SK-N-SH (cell line): Measurements from ENCODE around the gene IGF1R. TPM values are rescaled to one million over a fixed set of nuclear protein-coding genes. Genes with fewer than 3 reads are reported as not detected.

Experiments used
- CTCF ChIA-PET: fragments of 300-600, 350-600 bp; formaldehyde crosslinking; extraction: SDS; loops from one replicate; lab custom pipeline; 2021; lab: Yijun Ruan, JAX
- POLR2A ChIA-PET: fragments of 350-600 bp; sonication (Branson Sonifier 250); formaldehyde crosslinking; extraction: SDS; loops from one replicate; lab custom pipeline; 2020; ENCODE audit warnings: antibody characterized with exemption, inconsistent platforms; lab: Yijun Ruan, JAX
- DNase-seq: peaks from one replicate; pipeline ENCODE4 v3.0.0; 2012
- H2AFZ ChIP-seq: fragments of 200-600 bp; sonication (generic); 2 replicates; pipeline ENCODE4 v1.8.1; 2016; ENCODE audit warnings: antibody characterized with exemption, mild to moderate bottlenecking, low read depth
- H3F3A ChIP-seq: fragments of 200-600 bp; sonication (generic); replicated peaks from 2 replicates; pipeline ENCODE3; 2016; ENCODE audit warnings: antibody characterized with exemption, mild to moderate bottlenecking; ENCODE audit not compliant: insufficient read depth
- H3K27ac ChIP-seq, 2 experiments: fragments of 200-500 bp in 1 of 2; fragments of 200-600 bp in 1 of 2; sonication (Bioruptor generic) in 1 of 2; sonication (generic), shearing (Covaris generic) in 1 of 2; 2 replicates each; pipeline versions ENCODE4 v1.5.1 to v1.6.1; 2014 to 2016; ENCODE audit warnings: low read depth in 2 of 2, inconsistent platforms in 1 of 2, low read length in 1 of 2, mild to moderate bottlenecking in 1 of 2, mixed read lengths in 1 of 2
- H3K27me3 ChIP-seq: fragments of 200-600 bp; sonication (generic), shearing (Covaris generic); 2 replicates; pipeline ENCODE4 v1.6.1; 2016; ENCODE audit warnings: mixed run types; ENCODE audit not compliant: insufficient read depth
- H3K36me3 ChIP-seq, 2 experiments: fragments of 200-500 bp in 1 of 2; fragments of 200-600 bp in 1 of 2; sonication (Bioruptor generic) in 1 of 2; sonication (generic) in 1 of 2; replicated peaks in 1 of 2; 2 replicates each; pipeline versions ENCODE3 to v1.5.1; 2014 to 2016; ENCODE audit warnings: low read length in 1 of 2, mild to moderate bottlenecking in 1 of 2; ENCODE audit not compliant: insufficient read depth in 2 of 2, control insufficient read depth in 1 of 2
- H3K4me1 ChIP-seq, 2 experiments: fragments of 200-500 bp in 1 of 2; fragments of 200-600 bp in 1 of 2; sonication (Bioruptor generic) in 1 of 2; sonication (generic), shearing (Covaris generic) in 1 of 2; 2 replicates each; pipeline versions ENCODE4 v1.5.1 to v1.6.1; 2014 to 2016; ENCODE audit warnings: low read depth in 1 of 2, low read length in 1 of 2, mixed run types in 1 of 2; ENCODE audit not compliant: insufficient read depth in 2 of 2, control insufficient read depth in 1 of 2
- H3K4me2 ChIP-seq: fragments of 200-600 bp; sonication (generic), shearing (Covaris generic); 2 replicates; pipeline ENCODE4 v1.6.1; 2017; ENCODE audit warnings: mixed run types
- H3K4me3 ChIP-seq, 2 experiments: fragments of 200-500 bp in 1 of 2; fragments of 200-600 bp in 1 of 2; sonication (Bioruptor generic) in 1 of 2; sonication (generic), shearing (Covaris generic) in 1 of 2; 2 replicates each; pipeline versions ENCODE4 v1.5.1 to v1.8.1; 2014 to 2016; ENCODE audit warnings: low read depth in 2 of 2, inconsistent platforms in 1 of 2, low read length in 1 of 2, mild to moderate bottlenecking in 1 of 2, mixed read lengths in 1 of 2, moderate library complexity in 1 of 2
- H3K79me2 ChIP-seq: fragments of 200-600 bp; sonication (generic); 2 replicates; pipeline ENCODE4 v1.8.1; 2017; ENCODE audit warnings: mild to moderate bottlenecking; ENCODE audit not compliant: insufficient read depth
- H3K9ac ChIP-seq: fragments of 200-600 bp; sonication (generic); 2 replicates; pipeline ENCODE4 v1.6.1; 2017; ENCODE audit warnings: mixed run types
- H3K9me2 ChIP-seq: fragments of 200-600 bp; sonication (generic); 2 replicates; pipeline ENCODE4 v1.6.1; 2017; ENCODE audit warnings: mixed run types
- H3K9me3 ChIP-seq: fragments of 200-600 bp; sonication (generic); 2 replicates; pipeline ENCODE4 v1.6.1; 2017; ENCODE audit warnings: mixed run types, mild to moderate bottlenecking, moderate library complexity
- H4K20me1 ChIP-seq: fragments of 200-600 bp; sonication (generic); 2 replicates; pipeline ENCODE4 v1.6.1; 2017; ENCODE audit warnings: mild to moderate bottlenecking, mixed run types; ENCODE audit not compliant: insufficient read depth
- EP300 ChIP-seq, 2 experiments: IDR thresholded peaks; 2 replicates each; pipeline versions ENCODE4 v1.4.0 to v1.6.1; 2012; ENCODE audit warnings: borderline replicate concordance in 1 of 2, low read depth in 1 of 2, low read length in 1 of 2
- FOSL2 ChIP-seq: IDR thresholded peaks from 2 replicates; pipeline ENCODE4 v1.4.0; 2012; ENCODE audit warnings: low read depth, mild to moderate bottlenecking, moderate library complexity, borderline replicate concordance
- FOXM1 ChIP-seq: IDR thresholded peaks from 2 replicates; pipeline ENCODE4 v1.4.0; 2012; ENCODE audit warnings: low read depth, mild to moderate bottlenecking
- GATA2 ChIP-seq: sonication (generic); formaldehyde crosslinking; IDR thresholded peaks from 2 replicates; pipeline ENCODE4 v1.5.0; 2020; ENCODE audit warnings: mild to moderate bottlenecking, missing genetic modification reagents
- JUND ChIP-seq: IDR thresholded peaks from 2 replicates; pipeline ENCODE4 v1.4.0; 2012
- NFIC ChIP-seq: IDR thresholded peaks from 2 replicates; pipeline ENCODE4 v1.4.0; 2012; ENCODE audit warnings: borderline replicate concordance
- RAD21 ChIP-seq: IDR thresholded peaks from 2 replicates; pipeline ENCODE4 v1.6.1; 2012; ENCODE audit warnings: mild to moderate bottlenecking, low read length
- RCOR1 ChIP-seq: fragments of 150-350 bp; IDR thresholded peaks from 2 replicates; pipeline ENCODE4 v1.6.1; 2017; ENCODE audit warnings: antibody characterized with exemption, low read length
- SIN3A ChIP-seq: IDR thresholded peaks from 2 replicates; pipeline ENCODE4 v1.6.1; 2012; ENCODE audit warnings: low read depth, mild to moderate bottlenecking, low read length, moderate library complexity, borderline replicate concordance
- TCF12 ChIP-seq: IDR thresholded peaks from 2 replicates; pipeline ENCODE4 v1.4.0; 2012
- TEAD4 ChIP-seq: IDR thresholded peaks from 2 replicates; pipeline ENCODE4 v1.4.0; 2012; ENCODE audit warnings: mild to moderate bottlenecking, borderline replicate concordance; ENCODE audit not compliant: insufficient read depth
- WGBS: methylation state at CpG from one replicate; pipeline ENCODE4 v1.1.6; 2017; ENCODE audit warnings: low lambda C conversion rate; 5-methylcytosine and 5-hydroxymethylcytosine counted together
- polyA plus RNA-seq, 3 experiments: library from polyadenylated mRNA; depleted of rRNA; stranded (reverse); fragments of >200 nt; gene quantifications; 2 replicates each; pipeline ENCODE4 v1.2.3, GENCODE V29; 2012
- TF ChIP-seq, protein P1 (sequence below): IDR thresholded peaks from 2 replicates; pipeline ENCODE4; 2012
- TF ChIP-seq, protein P2 (sequence below): IDR thresholded peaks from 2 replicates; pipeline ENCODE4 v1.4.0; 2012; ENCODE audit warnings: low read depth, borderline replicate concordance
- TF ChIP-seq, protein P3 (sequence below): fragments of 150-350 bp; IDR thresholded peaks from 2 replicates; pipeline ENCODE4 v1.6.1; 2016; ENCODE audit warnings: mild to moderate bottlenecking, low read depth, low read length
- TF ChIP-seq, protein P4 (sequence below): fragments of 200-600 bp; sonication (generic); IDR thresholded peaks from 2 replicates; pipeline ENCODE4 v1.6.1; 2017; ENCODE audit warnings: antibody characterized with exemption, mild to moderate bottlenecking, moderate library complexity
- TF ChIP-seq, protein P5 (sequence below): IDR thresholded peaks from 2 replicates; pipeline ENCODE4 v1.6.1; 2012; ENCODE audit warnings: mild to moderate bottlenecking, low read depth, low read length, moderate library complexity

The IGF1R gene
- polyA plus RNA-seq, 1 of the 3 experiments (the other 2 are of a cell fraction) = 9.5 TPM

DNA sequence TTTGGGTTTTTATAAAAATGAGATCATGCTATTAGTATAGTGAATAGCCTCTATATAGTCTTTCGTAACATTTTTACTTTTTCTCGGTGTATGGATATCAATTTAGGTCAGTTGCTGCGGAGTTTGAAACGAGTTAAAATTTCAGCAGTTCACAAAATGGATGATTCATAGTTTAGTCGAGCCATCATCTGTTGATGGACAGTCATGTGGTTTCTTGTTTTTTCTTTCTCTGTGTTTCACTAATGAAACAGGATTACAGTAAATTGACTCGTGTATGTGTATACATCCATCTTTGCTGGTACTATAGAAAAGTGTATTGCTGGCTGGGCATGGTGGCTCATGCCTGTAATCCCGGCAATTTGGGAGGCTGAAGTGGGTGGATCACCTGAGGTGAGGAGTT, 106.8 kb downstream of the IGF1R start:
- Histone ChIP-seq H3K9me2 (no peaks in the 10 kb centered on the region), H3K79me2 (peaks cover 89% of the 10 kb centered on the region), H3K4me3 (no peak overlapping the region), H3K27ac (peak overlapping the region in 1 of 2 experiments; percentile 73; a peak in 3 of 4 replicates), H4K20me1 (peaks cover 5% of the 10 kb centered on the region; the same call in 1 of the 2 replicates), H3F3A (peaks cover 6% of the 10 kb centered on the region), H2AFZ (peak overlapping the region; percentile 58; the same call in 1 of the 2 replicates)
- TF ChIP-seq EP300 (IDR thresholded peaks at IDR 0.05; ENCODE audit: borderline replicate concordance in 1 of 2, low read depth in 1 of 2, low read length in 1 of 2) (no peak), JUND (0 out of 2 replicates have a peak, but pooled peaks have one; percentile 17), GATA2 (CRISPR knock-in tag) (no peak), RAD21 (no peak)
- TF ChIP-seq, protein P1, sequence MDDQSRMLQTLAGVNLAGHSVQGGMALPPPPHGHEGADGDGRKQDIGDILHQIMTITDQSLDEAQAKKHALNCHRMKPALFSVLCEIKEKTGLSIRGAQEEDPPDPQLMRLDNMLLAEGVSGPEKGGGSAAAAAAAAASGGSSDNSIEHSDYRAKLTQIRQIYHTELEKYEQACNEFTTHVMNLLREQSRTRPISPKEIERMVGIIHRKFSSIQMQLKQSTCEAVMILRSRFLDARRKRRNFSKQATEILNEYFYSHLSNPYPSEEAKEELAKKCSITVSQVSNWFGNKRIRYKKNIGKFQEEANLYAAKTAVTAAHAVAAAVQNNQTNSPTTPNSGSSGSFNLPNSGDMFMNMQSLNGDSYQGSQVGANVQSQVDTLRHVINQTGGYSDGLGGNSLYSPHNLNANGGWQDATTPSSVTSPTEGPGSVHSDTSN = peak; percentile 58
- TF ChIP-seq, protein P2, sequence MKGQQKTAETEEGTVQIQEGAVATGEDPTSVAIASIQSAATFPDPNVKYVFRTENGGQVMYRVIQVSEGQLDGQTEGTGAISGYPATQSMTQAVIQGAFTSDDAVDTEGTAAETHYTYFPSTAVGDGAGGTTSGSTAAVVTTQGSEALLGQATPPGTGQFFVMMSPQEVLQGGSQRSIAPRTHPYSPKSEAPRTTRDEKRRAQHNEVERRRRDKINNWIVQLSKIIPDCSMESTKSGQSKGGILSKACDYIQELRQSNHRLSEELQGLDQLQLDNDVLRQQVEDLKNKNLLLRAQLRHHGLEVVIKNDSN = peak; percentile 13; the same call in 1 of the 2 replicates
- TF ChIP-seq, all 33 proteins: peak for 3
- ChIA-PET POLR2A (no interaction called here), CTCF (no interaction called here)
- Histone ChIP-seq H3K36me3 (no peaks in the 10 kb centered on the region), H3K9ac (no peak overlapping the region; the same call in 1 of the 2 replicates), H3K4me1 (peaks cover 7 to 17% of the 10 kb centered on the region in 2 experiments; a peak in 3 of 4 replicates), H3K27me3 (no peaks in the 10 kb centered on the region), H3K4me2 (peak overlapping the region; percentile 75; the same call in 1 of the 2 replicates), H3K9me3 (no peaks in the 10 kb centered on the region)
- 45% methylated on average over 7 of the region's 7 CpGs for WGBS
- DNase-seq = no peak

DNA sequence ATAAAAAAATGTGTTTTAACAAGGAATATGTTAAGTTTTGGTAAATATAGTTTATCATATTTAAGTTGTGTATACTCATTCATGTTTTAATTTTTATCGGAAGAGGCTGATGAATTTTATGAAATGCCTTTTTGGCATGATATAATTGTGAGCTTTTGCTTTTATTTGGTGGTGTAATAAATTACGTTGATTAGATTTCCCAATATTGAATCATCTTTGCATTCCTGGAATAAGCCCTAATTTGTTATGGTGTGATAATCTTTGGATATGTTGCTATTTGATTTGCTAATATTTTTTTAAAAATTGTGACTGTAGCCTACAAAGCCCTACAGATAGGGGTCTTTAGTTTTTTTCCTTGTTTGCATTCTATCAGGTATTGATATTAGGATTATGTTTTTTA, 107.4 kb downstream of the IGF1R start:
- no peak overlapping the region for H3K4me2 ChIP-seq
- POLR2A ChIA-PET = no interaction called here

More for the DNA sequence above, 107.4 kb downstream of the IGF1R start:
- peaks cover 7 to 17% of the 10 kb centered on the region in 2 experiments; a peak in 3 of 4 replicates for H3K4me1 ChIP-seq
- H4K20me1 ChIP-seq = peaks cover 9% of the 10 kb centered on the region; the same call in 1 of the 2 replicates
- H3K27ac ChIP-seq = peak overlapping the region in 1 of 2 experiments; percentile 73; a peak in 1 of 4 replicates
- no peak overlapping the region for H2AFZ ChIP-seq
- no peak overlapping the region for H3K4me3 ChIP-seq
- H3F3A ChIP-seq = peaks cover 6% of the 10 kb centered on the region
- no peaks in the 10 kb centered on the region for H3K9me2 ChIP-seq
- H3K9me3 ChIP-seq = no peaks in the 10 kb centered on the region
- peaks cover 90% of the 10 kb centered on the region for H3K79me2 ChIP-seq
- TF ChIP-seq, protein P3, sequence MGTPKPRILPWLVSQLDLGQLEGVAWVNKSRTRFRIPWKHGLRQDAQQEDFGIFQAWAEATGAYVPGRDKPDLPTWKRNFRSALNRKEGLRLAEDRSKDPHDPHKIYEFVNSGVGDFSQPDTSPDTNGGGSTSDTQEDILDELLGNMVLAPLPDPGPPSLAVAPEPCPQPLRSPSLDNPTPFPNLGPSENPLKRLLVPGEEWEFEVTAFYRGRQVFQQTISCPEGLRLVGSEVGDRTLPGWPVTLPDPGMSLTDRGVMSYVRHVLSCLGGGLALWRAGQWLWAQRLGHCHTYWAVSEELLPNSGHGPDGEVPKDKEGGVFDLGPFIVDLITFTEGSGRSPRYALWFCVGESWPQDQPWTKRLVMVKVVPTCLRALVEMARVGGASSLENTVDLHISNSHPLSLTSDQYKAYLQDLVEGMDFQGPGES = no peak
- TF ChIP-seq, protein P4, sequence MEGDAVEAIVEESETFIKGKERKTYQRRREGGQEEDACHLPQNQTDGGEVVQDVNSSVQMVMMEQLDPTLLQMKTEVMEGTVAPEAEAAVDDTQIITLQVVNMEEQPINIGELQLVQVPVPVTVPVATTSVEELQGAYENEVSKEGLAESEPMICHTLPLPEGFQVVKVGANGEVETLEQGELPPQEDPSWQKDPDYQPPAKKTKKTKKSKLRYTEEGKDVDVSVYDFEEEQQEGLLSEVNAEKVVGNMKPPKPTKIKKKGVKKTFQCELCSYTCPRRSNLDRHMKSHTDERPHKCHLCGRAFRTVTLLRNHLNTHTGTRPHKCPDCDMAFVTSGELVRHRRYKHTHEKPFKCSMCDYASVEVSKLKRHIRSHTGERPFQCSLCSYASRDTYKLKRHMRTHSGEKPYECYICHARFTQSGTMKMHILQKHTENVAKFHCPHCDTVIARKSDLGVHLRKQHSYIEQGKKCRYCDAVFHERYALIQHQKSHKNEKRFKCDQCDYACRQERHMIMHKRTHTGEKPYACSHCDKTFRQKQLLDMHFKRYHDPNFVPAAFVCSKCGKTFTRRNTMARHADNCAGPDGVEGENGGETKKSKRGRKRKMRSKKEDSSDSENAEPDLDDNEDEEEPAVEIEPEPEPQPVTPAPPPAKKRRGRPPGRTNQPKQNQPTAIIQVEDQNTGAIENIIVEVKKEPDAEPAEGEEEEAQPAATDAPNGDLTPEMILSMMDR = no peak
- TF ChIP-seq RCOR1 (no peak), JUND (no peak), FOSL2 (no peak), EP300 (IDR thresholded peaks at IDR 0.05; ENCODE audit: borderline replicate concordance in 1 of 2, low read depth in 1 of 2, low read length in 1 of 2) (no peak), FOXM1 (no peak), GATA2 (CRISPR knock-in tag) (no peak), SIN3A (no peak), NFIC (no peak), RAD21 (no peak), TCF12 (no peak), TEAD4 (no peak)
- TF ChIP-seq, protein P5, sequence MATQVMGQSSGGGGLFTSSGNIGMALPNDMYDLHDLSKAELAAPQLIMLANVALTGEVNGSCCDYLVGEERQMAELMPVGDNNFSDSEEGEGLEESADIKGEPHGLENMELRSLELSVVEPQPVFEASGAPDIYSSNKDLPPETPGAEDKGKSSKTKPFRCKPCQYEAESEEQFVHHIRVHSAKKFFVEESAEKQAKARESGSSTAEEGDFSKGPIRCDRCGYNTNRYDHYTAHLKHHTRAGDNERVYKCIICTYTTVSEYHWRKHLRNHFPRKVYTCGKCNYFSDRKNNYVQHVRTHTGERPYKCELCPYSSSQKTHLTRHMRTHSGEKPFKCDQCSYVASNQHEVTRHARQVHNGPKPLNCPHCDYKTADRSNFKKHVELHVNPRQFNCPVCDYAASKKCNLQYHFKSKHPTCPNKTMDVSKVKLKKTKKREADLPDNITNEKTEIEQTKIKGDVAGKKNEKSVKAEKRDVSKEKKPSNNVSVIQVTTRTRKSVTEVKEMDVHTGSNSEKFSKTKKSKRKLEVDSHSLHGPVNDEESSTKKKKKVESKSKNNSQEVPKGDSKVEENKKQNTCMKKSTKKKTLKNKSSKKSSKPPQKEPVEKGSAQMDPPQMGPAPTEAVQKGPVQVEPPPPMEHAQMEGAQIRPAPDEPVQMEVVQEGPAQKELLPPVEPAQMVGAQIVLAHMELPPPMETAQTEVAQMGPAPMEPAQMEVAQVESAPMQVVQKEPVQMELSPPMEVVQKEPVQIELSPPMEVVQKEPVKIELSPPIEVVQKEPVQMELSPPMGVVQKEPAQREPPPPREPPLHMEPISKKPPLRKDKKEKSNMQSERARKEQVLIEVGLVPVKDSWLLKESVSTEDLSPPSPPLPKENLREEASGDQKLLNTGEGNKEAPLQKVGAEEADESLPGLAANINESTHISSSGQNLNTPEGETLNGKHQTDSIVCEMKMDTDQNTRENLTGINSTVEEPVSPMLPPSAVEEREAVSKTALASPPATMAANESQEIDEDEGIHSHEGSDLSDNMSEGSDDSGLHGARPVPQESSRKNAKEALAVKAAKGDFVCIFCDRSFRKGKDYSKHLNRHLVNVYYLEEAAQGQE = no peak
- TF ChIP-seq, protein P1 = no peak
- TF ChIP-seq, all 33 proteins: peak for 0
- Histone ChIP-seq H3K9ac (no peak overlapping the region), H3K27me3 (no peaks in the 10 kb centered on the region), H3K36me3 (no peaks in the 10 kb centered on the region)
- 82% methylated on average over 2 of the region's 2 CpGs for WGBS
- no peak for DNase-seq
- CTCF ChIA-PET = no interaction called here
